ENCODE data around the gene STAC2. TPM values are rescaled to one million over a fixed set of nuclear protein-coding genes. Genes with fewer than 3 reads are reported as not detected.
A peak's percentile ranks its signal among the peaks of the same experiment; 100 is the strongest.

STAC2 gene
- total RNA-seq, 4 donors from 2014 or later, result 0.17 to 0.29 TPM; not detected in 2

GRCh38 chr17:39197380-39198185 is 28.2 kb downstream of the STAC2 start, which contains the start of gene CACNB1:
CACNB1 (minus strand) TSS chr17:39197669; CDS start chr17:39197495, 174 bp downstream.
- Histone ChIP-seq H3K27ac (replicated peaks in 1 of 4) (peak within 1 kb of the TSS; percentile 86 to 97 (median 94)), H3K27me3 (no peaks in the 10 kb centered on the region), H3K36me3 (peaks cover 14 to 32% (median 23%) of the 10 kb centered on the region in 4 donors), H3K4me3 (peak within 1 kb of the TSS; percentile 80 to 93 (median 84)), H3K9me3 (no peaks in the 10 kb centered on the region), H3K4me1 (peaks cover 47 to 84% (median 75%) of the 10 kb centered on the region in 4 donors)
- DNase-seq (ENCODE audit: extremely low spot score), result no peak
- intact Hi-C loops (cut with DNase I), result no loop called here
- TF ChIP-seq POLR2AphosphoS5 (IDR thresholded peaks at IDR 0.05) (peak; percentile 61 to 81), POLR2A (IDR thresholded peaks at IDR 0.05; ENCODE audit: low read depth) (peak; percentile 41), EP300 (IDR thresholded peaks at IDR 0.05) (no peak)
- TF ChIP-seq, protein P1, sequence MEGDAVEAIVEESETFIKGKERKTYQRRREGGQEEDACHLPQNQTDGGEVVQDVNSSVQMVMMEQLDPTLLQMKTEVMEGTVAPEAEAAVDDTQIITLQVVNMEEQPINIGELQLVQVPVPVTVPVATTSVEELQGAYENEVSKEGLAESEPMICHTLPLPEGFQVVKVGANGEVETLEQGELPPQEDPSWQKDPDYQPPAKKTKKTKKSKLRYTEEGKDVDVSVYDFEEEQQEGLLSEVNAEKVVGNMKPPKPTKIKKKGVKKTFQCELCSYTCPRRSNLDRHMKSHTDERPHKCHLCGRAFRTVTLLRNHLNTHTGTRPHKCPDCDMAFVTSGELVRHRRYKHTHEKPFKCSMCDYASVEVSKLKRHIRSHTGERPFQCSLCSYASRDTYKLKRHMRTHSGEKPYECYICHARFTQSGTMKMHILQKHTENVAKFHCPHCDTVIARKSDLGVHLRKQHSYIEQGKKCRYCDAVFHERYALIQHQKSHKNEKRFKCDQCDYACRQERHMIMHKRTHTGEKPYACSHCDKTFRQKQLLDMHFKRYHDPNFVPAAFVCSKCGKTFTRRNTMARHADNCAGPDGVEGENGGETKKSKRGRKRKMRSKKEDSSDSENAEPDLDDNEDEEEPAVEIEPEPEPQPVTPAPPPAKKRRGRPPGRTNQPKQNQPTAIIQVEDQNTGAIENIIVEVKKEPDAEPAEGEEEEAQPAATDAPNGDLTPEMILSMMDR (IDR thresholded peaks at IDR 0.05), result no peak
- 0% methylated on average over 18 of the region's 55 CpGs for WGBS

DNA sequence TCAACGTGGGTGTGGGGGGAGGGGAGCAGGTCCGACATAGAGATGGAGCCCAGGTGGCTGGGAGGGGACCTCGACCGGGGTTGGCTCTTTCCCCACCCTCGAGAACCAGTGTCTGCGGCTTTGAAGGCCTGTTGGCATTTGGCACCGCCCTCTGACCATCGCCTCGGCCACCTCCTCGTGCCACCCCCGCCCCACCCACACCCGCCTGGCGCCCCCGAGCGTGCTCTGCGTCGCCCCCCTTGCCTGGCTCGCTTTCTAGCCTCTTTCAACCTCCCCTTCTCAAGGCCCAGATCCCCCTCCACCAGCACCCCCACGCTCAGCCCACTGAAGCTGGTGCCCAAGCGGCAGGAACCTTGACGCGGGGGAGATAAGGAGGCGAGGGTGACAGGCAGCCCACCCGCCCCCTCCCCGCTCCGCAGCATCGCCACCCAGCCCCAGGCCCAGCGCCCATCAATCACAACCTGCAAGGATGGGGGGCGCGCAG is 28.9 kb downstream of the STAC2 start:
- Histone ChIP-seq H3K4me1 (peaks cover 45 to 77% (median 67%) of the 10 kb centered on the region in 4 donors), H3K27me3 (no peaks in the 10 kb centered on the region), H3K36me3 (peaks cover 7 to 32% (median 23%) of the 10 kb centered on the region in 4 donors), H3K27ac (replicated peaks in 1 of 4) (peak overlapping the region; percentile 86 to 97 (median 94)), H3K9me3 (no peaks in the 10 kb centered on the region), H3K4me3 (peak overlapping the region; percentile 80 to 93 (median 84))
- intact Hi-C loops (cut with DNase I), result no loop called here
- 0% methylated on average over 14 of the region's 30 CpGs for WGBS
- no peak for DNase-seq (ENCODE audit: extremely low spot score)
- TF ChIP-seq POLR2AphosphoS5 (IDR thresholded peaks at IDR 0.05) (no peak), POLR2A (IDR thresholded peaks at IDR 0.05; ENCODE audit: low read depth) (no peak), EP300 (IDR thresholded peaks at IDR 0.05) (no peak)
- TF ChIP-seq, protein P1 (IDR thresholded peaks at IDR 0.05), result no peak

DNA sequence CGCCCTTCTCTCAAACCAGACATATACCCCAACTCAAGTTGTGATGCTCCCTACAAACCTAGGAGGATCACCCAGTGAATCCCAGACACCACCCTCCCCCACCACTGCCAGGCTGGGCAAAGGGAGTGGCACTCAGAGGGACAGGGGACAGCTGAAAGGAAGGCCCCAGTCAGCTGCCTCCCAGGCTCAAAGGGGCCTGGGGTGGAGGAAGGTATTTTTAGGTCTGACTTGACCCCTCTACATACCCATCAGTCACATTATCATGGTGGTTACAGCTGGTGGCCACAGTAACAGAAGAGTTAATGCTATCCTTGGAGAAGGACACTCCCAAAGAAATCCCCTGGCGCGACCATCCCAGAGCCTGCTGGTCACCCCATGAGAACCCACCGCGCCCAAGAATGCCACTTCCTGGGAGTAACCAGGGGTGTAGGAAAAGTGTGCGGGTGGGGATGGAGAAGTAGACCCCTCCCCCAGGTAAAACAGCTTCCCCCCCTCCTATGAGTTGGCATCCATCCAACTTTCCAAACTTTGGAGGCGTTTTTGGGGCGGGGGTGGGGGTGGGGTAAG is 29.4 kb downstream of the STAC2 start:
- Histone ChIP-seq H3K9me3 (no peaks in the 10 kb centered on the region), H3K36me3 (peaks cover 2 to 32% (median 23%) of the 10 kb centered on the region in 4 donors), H3K27ac (replicated peaks in 1 of 4) (peak overlapping the region; percentile 86 to 97 (median 94)), H3K27me3 (no peaks in the 10 kb centered on the region), H3K4me1 (peaks cover 39 to 72% (median 62%) of the 10 kb centered on the region in 4 donors), H3K4me3 (peak overlapping the region; percentile 80 to 93 (median 84))
- TF ChIP-seq EP300 (IDR thresholded peaks at IDR 0.05), result no peak
- TF ChIP-seq, protein P1 (IDR thresholded peaks at IDR 0.05), result no peak
- TF ChIP-seq POLR2A (IDR thresholded peaks at IDR 0.05; ENCODE audit: low read depth), result peak; percentile 17
- TF ChIP-seq POLR2AphosphoS5 (IDR thresholded peaks at IDR 0.05), result no peak
- intact Hi-C loops (cut with DNase I), result no loop called here
- DNase-seq (ENCODE audit: extremely low spot score), result no peak
- WGBS, result 40% methylated on average over 6 of the region's 8 CpGs

- Histone ChIP-seq H3K27me3 (no peaks in the 10 kb centered on the region), H3K36me3 (peaks cover 0 to 36% (median 27%) of the 10 kb centered on the region in 4 donors), H3K4me3 (peak overlapping the region in 3 of 4 donors; percentile 80 to 93 (median 89)), H3K4me1 (peaks cover 34 to 65% (median 55%) of the 10 kb centered on the region in 4 donors), H3K9me3 (no peaks in the 10 kb centered on the region), H3K27ac (replicated peaks in 1 of 4) (peak overlapping the region; percentile 60 to 95 (median 90))
- intact Hi-C loops (cut with DNase I), result no loop called here
- WGBS, result 55% methylated on average over 8 of the region's 8 CpGs
- TF ChIP-seq POLR2AphosphoS5 (IDR thresholded peaks at IDR 0.05), result no peak
- TF ChIP-seq, protein P1 (IDR thresholded peaks at IDR 0.05), result no peak
- no peak for TF ChIP-seq POLR2A (IDR thresholded peaks at IDR 0.05; ENCODE audit: low read depth)
- no peak for TF ChIP-seq EP300 (IDR thresholded peaks at IDR 0.05)
- no peak for DNase-seq (ENCODE audit: extremely low spot score)
Observed at GRCh38 chr17:39195568-39196160, 30.1 kb downstream of the STAC2 start.

Data from esophagus muscularis mucosa (tissue), 4 donors.